HCT116 (cell line): Measurements from ENCODE around the gene CRYBG3. TPM values are rescaled to one million over a fixed set of nuclear protein-coding genes. Genes with fewer than 3 reads are reported as not detected.

Source experiments
- ATAC-seq: fragments of 200-7000 bp; cut with Tn5 transposase; 2 replicates; pipeline ENCODE4 v1.9.1; 2020; ENCODE audit warnings: mild to moderate bottlenecking, moderate library complexity
- BruUV-seq: library from RNA; stranded (reverse); fragments of 400-500 nt; replicated peaks from 2 replicates; lab custom pipeline; 2021; lab: Mats Ljungman, UMichigan
- CTCF ChIA-PET: fragments of 300-600 bp; sonication (Branson Sonifier 250); formaldehyde crosslinking; loops from one replicate; lab custom pipeline; 2021; ENCODE audit warnings: antibody characterized with exemption; lab: Charles Lee
- POLR2A ChIA-PET: fragments of 300-600, 350-600 bp; sonication (Branson Sonifier 250); formaldehyde crosslinking; loops from one replicate; lab custom pipeline; 2021; ENCODE audit warnings: antibody characterized with exemption; lab: Charles Lee
- RAD21 ChIA-PET, 2 experiments: fragments of 300-600 bp; sonication (Branson Sonifier 250); formaldehyde crosslinking; loops; one replicate each; lab custom pipeline; 2023; ENCODE audit warnings: low total read pairs in 2 of 2; ENCODE audit not compliant: uncharacterized antibody in 2 of 2, unreplicated experiment in 2 of 2, low non-redundant PET in 1 of 2; lab: Charles Lee
- DNase-seq: peaks from one replicate; pipeline ENCODE4 v3.0.0-alpha.2; 2010; ENCODE audit warnings: low read depth, low spot score
- H2AFZ ChIP-seq: fragments of 200-600 bp; shearing (Covaris generic), sonication (generic); 2 replicates; pipeline ENCODE4 v1.6.1; 2017; ENCODE audit warnings: low read depth, mixed run types, mixed read lengths, antibody characterized with exemption, low read length; ENCODE audit not compliant: poor library complexity, severe bottlenecking
- H3K27ac ChIP-seq: 2 replicates; pipeline ENCODE4 v1.5.1; 2012; ENCODE audit warnings: low read depth, low read length
- H3K27me3 ChIP-seq: fragments of 200-600 bp; sonication (generic); 2 replicates; pipeline ENCODE4 v1.6.1; 2016; ENCODE audit warnings: mixed run types, low read length, mixed read lengths; ENCODE audit not compliant: insufficient read depth
- H3K36me3 ChIP-seq, 2 experiments: fragments of 200-500 bp in 1 of 2; fragments of 200-600 bp in 1 of 2; sonication (Bioruptor generic) in 1 of 2; sonication (generic) in 1 of 2; 2 replicates each; pipeline versions ENCODE4 v1.5.1 to v1.6.1; 2014 to 2016; ENCODE audit warnings: low read length in 2 of 2, inconsistent platforms in 1 of 2, mixed read lengths in 1 of 2, mixed run types in 1 of 2; ENCODE audit not compliant: insufficient read depth in 2 of 2, control insufficient read depth in 1 of 2
- H3K4me1 ChIP-seq, 2 experiments: fragments of 200-600 bp in 1 of 2; sonication (generic) in 1 of 2; 2 replicates each; pipeline versions ENCODE4 v1.5.1 to v1.6.1; 2012 to 2017; ENCODE audit warnings: low read length in 2 of 2, inconsistent platforms in 1 of 2, mild to moderate bottlenecking in 1 of 2, mixed read lengths in 1 of 2, mixed run types in 1 of 2, moderate library complexity in 1 of 2; ENCODE audit not compliant: insufficient read depth in 2 of 2, control insufficient read depth in 1 of 2
- H3K4me2 ChIP-seq: fragments of 200-600 bp; sonication (generic); 2 replicates; pipeline ENCODE4 v1.6.1; 2017; ENCODE audit warnings: mixed run types, low read length, mixed read lengths
- H3K4me3 ChIP-seq, 2 experiments: fragments of 200-600 bp in 1 of 2; sonication (generic) in 1 of 2; replicated peaks in 1 of 2; 2 replicates each; pipeline ENCODE4 v1.5.1; 2011 to 2016; ENCODE audit warnings: low read length in 2 of 2, control low read depth in 1 of 2, low read depth in 1 of 2, mild to moderate bottlenecking in 1 of 2, mixed read lengths in 1 of 2, mixed run types in 1 of 2
- H3K79me2 ChIP-seq: fragments of 200-600 bp; sonication (generic); 2 replicates; pipeline ENCODE4 v1.6.1; 2017; ENCODE audit warnings: mild to moderate bottlenecking, mixed run types, low read length, moderate library complexity, mixed read lengths; ENCODE audit not compliant: insufficient read depth
- H3K9ac ChIP-seq: fragments of 200-600 bp; sonication (generic); 2 replicates; pipeline ENCODE4 v1.6.1; 2016; ENCODE audit warnings: low read length, mixed read lengths
- H3K9me2 ChIP-seq: fragments of 200-600 bp; sonication (generic), shearing (Covaris generic); 2 replicates; pipeline ENCODE4 v1.6.1; 2017; ENCODE audit warnings: mixed run types, mild to moderate bottlenecking, moderate library complexity; ENCODE audit not compliant: insufficient read depth
- H3K9me3 ChIP-seq, 2 experiments: fragments of 200-500 bp in 1 of 2; fragments of 200-600 bp in 1 of 2; sonication (Bioruptor generic) in 1 of 2; sonication (generic) in 1 of 2; 2 replicates each; pipeline ENCODE4 v1.6.1; 2014 to 2017; ENCODE audit warnings: low read length in 2 of 2, mixed read lengths in 2 of 2, inconsistent platforms in 1 of 2, low read depth in 1 of 2, mild to moderate bottlenecking in 1 of 2, mixed run types in 1 of 2, moderate library complexity in 1 of 2; ENCODE audit not compliant: control insufficient read depth in 1 of 2, insufficient read depth in 1 of 2
- H4K20me1 ChIP-seq: fragments of 200-600 bp; sonication (generic), shearing (Covaris generic); 2 replicates; pipeline ENCODE4 v1.6.1; 2017; ENCODE audit warnings: mixed run types, mild to moderate bottlenecking, moderate library complexity; ENCODE audit not compliant: insufficient read depth
- CBX3 ChIP-seq: IDR thresholded peaks from 2 replicates; pipeline ENCODE4 v1.6.1; 2012; ENCODE audit warnings: low read depth
- CEBPB ChIP-seq: IDR thresholded peaks from 2 replicates; pipeline ENCODE4 v1.6.1; 2012; ENCODE audit warnings: low read depth
- EZH2phosphoT487 ChIP-seq: fragments of 200-600 bp; IDR thresholded peaks from 2 replicates; pipeline ENCODE4 v1.6.1; 2018; ENCODE audit warnings: antibody characterized with exemption, borderline replicate concordance
- POLR2AphosphoS5 ChIP-seq: IDR thresholded peaks from 2 replicates; pipeline ENCODE4 v1.6.1; 2011; ENCODE audit warnings: mild to moderate bottlenecking, low read depth, low read length, moderate library complexity
- RAD21 ChIP-seq: IDR thresholded peaks from 2 replicates; pipeline ENCODE4 v1.6.1; 2012; ENCODE audit warnings: low read depth, mild to moderate bottlenecking
- SP1 ChIP-seq: IDR thresholded peaks from 2 replicates; pipeline ENCODE4 v1.6.1; 2012; ENCODE audit warnings: low read depth
- SRF ChIP-seq: IDR thresholded peaks from 2 replicates; pipeline ENCODE4 v1.6.1; 2012; ENCODE audit warnings: low read depth
- TCF7L2 ChIP-seq: IDR thresholded peaks from 2 replicates; pipeline ENCODE4 v1.7.0; 2011; ENCODE audit warnings: borderline replicate concordance, inconsistent platforms; ENCODE audit not compliant: insufficient read depth, insufficient read length; ENCODE audit errors: extremely low read depth
- ZFX ChIP-seq: fragments of 450-650 bp; IDR thresholded peaks from 2 replicates; pipeline ENCODE4 v1.6.1; 2017
- intact Hi-C: fragments of 100-400 bp; cut with micrococcal nuclease; formaldehyde crosslinking; loops from 2 replicates; pipeline ENCODE4 v1.10.0; 2022
- total RNA-seq: library from RNA; stranded (reverse); gene quantifications from one replicate; pipeline ENCODE4 v1.2.1, GENCODE V29; 2021; ENCODE audit not compliant: unreplicated experiment
- TF ChIP-seq, protein P1 (sequence below): IDR thresholded peaks from 2 replicates; pipeline ENCODE4 v1.6.1; 2012; ENCODE audit warnings: low read depth
- TF ChIP-seq, protein P2 (sequence below): IDR thresholded peaks from 2 replicates; pipeline ENCODE4 v1.6.1; 2012
- TF ChIP-seq, protein P3 (sequence below): IDR thresholded peaks from 2 replicates; pipeline ENCODE4 v1.6.1; 2012

Gene CRYBG3
- total RNA-seq, 1 experiment from 2014 or later, result 7.5 TPM

DNA sequence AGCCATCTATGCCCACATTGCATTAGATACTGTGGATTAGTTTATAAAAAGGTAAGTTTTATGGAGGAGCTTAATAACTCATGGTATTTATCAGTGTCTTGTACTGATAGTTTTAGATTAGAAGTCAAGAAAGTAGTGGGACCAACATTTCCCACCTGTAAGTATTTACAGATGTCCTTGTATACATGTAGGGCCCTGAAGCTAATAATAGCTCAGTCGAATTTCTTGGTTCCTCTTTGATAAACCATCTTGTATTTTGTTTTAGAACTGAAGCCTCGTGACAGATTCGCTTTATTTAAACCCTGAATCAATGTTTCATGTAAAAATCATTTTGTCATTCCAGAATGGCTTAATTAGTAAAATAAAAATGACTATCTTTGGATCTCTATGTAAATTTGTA is 73.4 kb downstream of the CRYBG3 start:
- no peak overlapping the region for H3K4me3 ChIP-seq
- no peaks in the 10 kb centered on the region; a peak in 1 of 4 replicates for H3K36me3 ChIP-seq
- RAD21 ChIA-PET, result no interaction called here
- POLR2A ChIA-PET, result no interaction called here
- H2AFZ ChIP-seq, result no peak overlapping the region
- ATAC-seq (no peak), DNase-seq (no peak)
- H3K4me1 ChIP-seq, result no peaks in the 10 kb centered on the region
- no TSS peak for BruUV-seq
- intact Hi-C loops, result loop anchor here (10.0 kb wide), 1 partner anchor 60 kb away; no protein-coding TSS in a partner anchor
- no peaks in the 10 kb centered on the region for H3K9me3 ChIP-seq
- H3K79me2 ChIP-seq, result no peaks in the 10 kb centered on the region
- H3K9ac ChIP-seq, result no peak overlapping the region
- H3K27me3 ChIP-seq, result no peaks in the 10 kb centered on the region
- CTCF ChIA-PET, result interaction anchor here (1.0 kb wide), 1 partner anchor 127 kb away, joined by 3 read pairs; no protein-coding TSS in a partner anchor
- no peaks in the 10 kb centered on the region for H4K20me1 ChIP-seq
- no peak overlapping the region for H3K4me2 ChIP-seq
- TF ChIP-seq TCF7L2 (no peak), RAD21 (no peak), ZFX (no peak), SRF (no peak), EZH2phosphoT487 (no peak), CBX3 (no peak), POLR2AphosphoS5 (no peak), CEBPB (no peak), SP1 (no peak)
- TF ChIP-seq, protein P1, sequence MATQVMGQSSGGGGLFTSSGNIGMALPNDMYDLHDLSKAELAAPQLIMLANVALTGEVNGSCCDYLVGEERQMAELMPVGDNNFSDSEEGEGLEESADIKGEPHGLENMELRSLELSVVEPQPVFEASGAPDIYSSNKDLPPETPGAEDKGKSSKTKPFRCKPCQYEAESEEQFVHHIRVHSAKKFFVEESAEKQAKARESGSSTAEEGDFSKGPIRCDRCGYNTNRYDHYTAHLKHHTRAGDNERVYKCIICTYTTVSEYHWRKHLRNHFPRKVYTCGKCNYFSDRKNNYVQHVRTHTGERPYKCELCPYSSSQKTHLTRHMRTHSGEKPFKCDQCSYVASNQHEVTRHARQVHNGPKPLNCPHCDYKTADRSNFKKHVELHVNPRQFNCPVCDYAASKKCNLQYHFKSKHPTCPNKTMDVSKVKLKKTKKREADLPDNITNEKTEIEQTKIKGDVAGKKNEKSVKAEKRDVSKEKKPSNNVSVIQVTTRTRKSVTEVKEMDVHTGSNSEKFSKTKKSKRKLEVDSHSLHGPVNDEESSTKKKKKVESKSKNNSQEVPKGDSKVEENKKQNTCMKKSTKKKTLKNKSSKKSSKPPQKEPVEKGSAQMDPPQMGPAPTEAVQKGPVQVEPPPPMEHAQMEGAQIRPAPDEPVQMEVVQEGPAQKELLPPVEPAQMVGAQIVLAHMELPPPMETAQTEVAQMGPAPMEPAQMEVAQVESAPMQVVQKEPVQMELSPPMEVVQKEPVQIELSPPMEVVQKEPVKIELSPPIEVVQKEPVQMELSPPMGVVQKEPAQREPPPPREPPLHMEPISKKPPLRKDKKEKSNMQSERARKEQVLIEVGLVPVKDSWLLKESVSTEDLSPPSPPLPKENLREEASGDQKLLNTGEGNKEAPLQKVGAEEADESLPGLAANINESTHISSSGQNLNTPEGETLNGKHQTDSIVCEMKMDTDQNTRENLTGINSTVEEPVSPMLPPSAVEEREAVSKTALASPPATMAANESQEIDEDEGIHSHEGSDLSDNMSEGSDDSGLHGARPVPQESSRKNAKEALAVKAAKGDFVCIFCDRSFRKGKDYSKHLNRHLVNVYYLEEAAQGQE, result no peak
- TF ChIP-seq, protein P2, sequence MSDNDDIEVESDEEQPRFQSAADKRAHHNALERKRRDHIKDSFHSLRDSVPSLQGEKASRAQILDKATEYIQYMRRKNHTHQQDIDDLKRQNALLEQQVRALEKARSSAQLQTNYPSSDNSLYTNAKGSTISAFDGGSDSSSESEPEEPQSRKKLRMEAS, result no peak
- TF ChIP-seq, protein P3, sequence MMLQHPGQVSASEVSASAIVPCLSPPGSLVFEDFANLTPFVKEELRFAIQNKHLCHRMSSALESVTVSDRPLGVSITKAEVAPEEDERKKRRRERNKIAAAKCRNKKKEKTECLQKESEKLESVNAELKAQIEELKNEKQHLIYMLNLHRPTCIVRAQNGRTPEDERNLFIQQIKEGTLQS, result no peak
- no peaks in the 10 kb centered on the region for H3K9me2 ChIP-seq
- H3K27ac ChIP-seq, result no peak overlapping the region
